K562 (cell line): ENCODE data around the gene SFXN5. TPM values are rescaled to one million over a fixed set of nuclear protein-coding genes. Genes with fewer than 3 reads are reported as not detected.
A peak's percentile ranks its signal among the peaks of the same experiment; 100 is the strongest.

Experiments used
- ATAC-seq: fragments of 200-7000 bp; cut with Tn5 transposase; 3 replicates; pipeline ENCODE4 v1.9.1; 2020; ENCODE audit warnings: moderate library complexity
- BruUV-seq: library from RNA; stranded (reverse); fragments of 400-500 nt; replicated peaks from 2 replicates; lab custom pipeline; 2021; lab: Mats Ljungman, UMichigan
- CTCF ChIA-PET: fragments of 300-600 bp; formaldehyde crosslinking; extraction: SDS; loops from one replicate; lab custom pipeline; 2021; ENCODE audit warnings: low intra/inter-chr PET ratio; lab: Yijun Ruan, JAX
- POLR2A ChIA-PET: fragments of 300-600, 350-650 bp; sonication (Branson Sonifier 250); formaldehyde crosslinking; extraction: SDS; loops from one replicate; lab custom pipeline; 2021; ENCODE audit warnings: antibody characterized with exemption, inconsistent platforms; lab: Yijun Ruan, JAX
- DNase-seq, 4 experiments: peaks; one replicate each; pipeline versions ENCODE4 v3.0.0 to v3.0.0-alpha.2; 2011 to 2018; ENCODE audit warnings: low spot score in 3 of 4, mixed read lengths in 3 of 4; ENCODE audit errors: extremely low read depth in 1 of 4
- FAIRE-seq: peaks from 2 replicates; lab custom pipeline; 2011; peaks lifted over from hg19 to GRCh38; lab: Jason Lieb, UNC
- H2AFZ ChIP-seq: 2 replicates; pipeline ENCODE4 v1.6.0; 2011; ENCODE audit warnings: low read depth, low read length, control low read depth, inconsistent platforms
- H3K27ac ChIP-seq: fragments of 200-600 bp; 3 replicates; pipeline ENCODE4 v1.8.0; 2011; ENCODE audit warnings: low read depth, mild to moderate bottlenecking, control low read depth, inconsistent platforms, low read length, moderate library complexity, mixed read lengths; ENCODE audit errors: extremely low read depth
- H3K27me3 ChIP-seq, 2 experiments: fragments of 300-600 bp in 1 of 2; 2 replicates in 1 of 2; 3 replicates in 1 of 2; pipeline versions ENCODE4 v1.6.0 to v1.8.0; 2011; ENCODE audit warnings: inconsistent platforms in 2 of 2, low read length in 2 of 2, mild to moderate bottlenecking in 1 of 2, mixed read lengths in 1 of 2, moderate library complexity in 1 of 2; ENCODE audit not compliant: control insufficient read depth in 2 of 2, insufficient read depth in 2 of 2
- H3K36me3 ChIP-seq: fragments of 300-600 bp; 3 replicates; pipeline ENCODE4 v1.8.0; 2011; ENCODE audit warnings: mild to moderate bottlenecking, low read length, inconsistent platforms; ENCODE audit not compliant: control insufficient read depth, insufficient read depth
- H3K4me1 ChIP-seq, 2 experiments: fragments of 200-600 bp in 1 of 2; replicated peaks in 1 of 2; 2 replicates in 1 of 2; 3 replicates in 1 of 2; pipeline versions ENCODE4 v1.5.1 to v1.8.0; 2011; ENCODE audit warnings: inconsistent platforms in 2 of 2, low read length in 2 of 2, mild to moderate bottlenecking in 1 of 2, mixed read lengths in 1 of 2, moderate library complexity in 1 of 2; ENCODE audit not compliant: control insufficient read depth in 2 of 2, insufficient read depth in 2 of 2
- H3K4me2 ChIP-seq: 2 replicates; pipeline ENCODE4 v1.6.1; 2011; ENCODE audit warnings: low read length, control low read depth, inconsistent platforms, mixed read lengths; ENCODE audit not compliant: insufficient read depth
- H3K4me3 ChIP-seq: fragments of 200-600 bp; sonication (generic), shearing (Covaris generic); 2 replicates; pipeline ENCODE4 v1.5.1; 2016; ENCODE audit warnings: control low read depth, inconsistent platforms
- H3K79me2 ChIP-seq: fragments of 200-600 bp; 3 replicates; pipeline ENCODE4 v1.8.0; 2011; ENCODE audit warnings: low read length, inconsistent platforms; ENCODE audit not compliant: control insufficient read depth, insufficient read depth
- H3K9ac ChIP-seq, 2 experiments: 2 replicates each; pipeline versions ENCODE4 v1.6.0 to v1.6.1; 2011; ENCODE audit warnings: low read depth in 2 of 2, low read length in 2 of 2, control low read depth in 1 of 2, inconsistent platforms in 1 of 2, mild to moderate bottlenecking in 1 of 2, mixed read lengths in 1 of 2; ENCODE audit not compliant: insufficient read depth in 1 of 2
- H3K9me1 ChIP-seq: one replicate; pipeline ENCODE4 v1.6.0; 2011; ENCODE audit warnings: inconsistent platforms, mild to moderate bottlenecking, low read length, moderate library complexity; ENCODE audit not compliant: control insufficient read depth, insufficient read depth
- H3K9me3 ChIP-seq: replicated peaks from 2 replicates; pipeline ENCODE4 v1.5.1; 2011; ENCODE audit warnings: low read depth, low read length, inconsistent platforms; ENCODE audit not compliant: control insufficient read depth, insufficient read depth
- H4K20me1 ChIP-seq: replicated peaks from 2 replicates; pipeline ENCODE4 v1.6.1; 2011; ENCODE audit warnings: low read length, inconsistent platforms, mixed read lengths; ENCODE audit not compliant: control insufficient read depth, insufficient read depth
- ASH1L ChIP-seq: fragments of 450-650 bp; IDR thresholded peaks from 2 replicates; pipeline ENCODE4 v1.6.1; 2018; ENCODE audit warnings: borderline replicate concordance, mild to moderate bottlenecking, low read depth; ENCODE audit not compliant: partially characterized antibody
- EGR1 ChIP-seq: fragments of 450-650 bp; conservative IDR thresholded peaks from 2 replicates; pipeline ENCODE4 v1.6.1; 2017; ENCODE audit warnings: mild to moderate bottlenecking
- HNRNPUL1 ChIP-seq: fragments of 200-400 bp; formaldehyde crosslinking; IDR thresholded peaks from 2 replicates; pipeline ENCODE4 v1.6.1; 2017; ENCODE audit warnings: low read length
- LARP7 ChIP-seq: fragments of 450-650 bp; IDR thresholded peaks from 2 replicates; pipeline ENCODE4 v1.6.1; 2016
- NCOR1 ChIP-seq: fragments of 450-650 bp; IDR thresholded peaks from 2 replicates; pipeline ENCODE4 v1.6.1; 2016; ENCODE audit warnings: mild to moderate bottlenecking, moderate library complexity
- PTRF ChIP-seq: fragments of 450-650 bp; IDR thresholded peaks from 2 replicates; pipeline ENCODE4 v1.6.1; 2016; ENCODE audit warnings: mild to moderate bottlenecking, missing genetic modification characterization, missing compliant biosample characterization
- PURB ChIP-seq: sonication (generic); formaldehyde crosslinking; IDR thresholded peaks from 2 replicates; pipeline ENCODE4 v1.9.0; 2021; ENCODE audit warnings: low read depth, mild to moderate bottlenecking, missing genetic modification reagents
- RBBP5 ChIP-seq: fragments of 200-600 bp; sonication (generic); IDR thresholded peaks from 2 replicates; pipeline ENCODE4 v1.6.1; 2012; ENCODE audit warnings: borderline replicate concordance, mild to moderate bottlenecking, low read length, control low read depth, inconsistent platforms; ENCODE audit not compliant: insufficient read depth, poor library complexity, severe bottlenecking
- RNF219 ChIP-seq: fragments of 250-450 bp; sonication (Bioruptor Pico); IDR thresholded peaks from 2 replicates; pipeline ENCODE4 v1.5.0; 2022; ENCODE audit warnings: mild to moderate bottlenecking
- SIX5 ChIP-seq, 2 experiments: IDR thresholded peaks; 2 replicates each; pipeline ENCODE4 v1.6.1; 2011; ENCODE audit warnings: low read length in 2 of 2, borderline replicate concordance in 1 of 2, low read depth in 1 of 2, mild to moderate bottlenecking in 1 of 2, moderate library complexity in 1 of 2; ENCODE audit not compliant: insufficient read depth in 1 of 2
- SMAD2 ChIP-seq: fragments of 150-350 bp; IDR thresholded peaks from 2 replicates; pipeline ENCODE4 v1.6.1; 2014; ENCODE audit warnings: low read depth, mild to moderate bottlenecking, low read length
- WGBS: fragments of 100-300 bp; shearing (Covaris generic); methylation state at CpG from one replicate; pipeline ENCODE4 v1.1.6; 2016; ENCODE audit warnings: low coverage, mixed read lengths; ENCODE audit not compliant: insufficient coverage; ENCODE audit errors: missing lambda C conversion rate; 5-methylcytosine and 5-hydroxymethylcytosine counted together
- in situ Hi-C: fragments of 300-500 bp; cut with MboI; formaldehyde crosslinking; loops from 4 replicates; pipeline ENCODE4 v1.15.0; 2018; ENCODE audit warnings: inconsistent platforms, mixed read lengths
- intact Hi-C: fragments of 100-400 bp; cut with micrococcal nuclease; formaldehyde crosslinking; loops from 2 replicates; pipeline ENCODE4 v1.14.2; 2022
- polyA plus RNA-seq, 8 experiments: library from polyadenylated mRNA; depleted of rRNA in 4 of 8; stranded (reverse) in 5 of 8; unstranded in 3 of 8; fragments of >200 nt; fragmentation: Nextera tagmentation in 2 of 8; fragmentation: Illumina TruSeq in 1 of 8; extraction: Ambion mirVana in 2 of 8; extraction: Trizol in 1 of 8; gene quantifications; 2 replicates each; pipeline versions ENCODE4 v1.2.1 to v1.2.3, GENCODE V29; 2011 to 2014; ENCODE audit warnings: inconsistent platforms in 1 of 8, missing spikeins in 1 of 8
- total RNA-seq, 7 experiments: library from RNA; depleted of rRNA in 6 of 7; stranded (reverse); fragments of >200 nt in 6 of 7; fragmentation: Illumina TruSeq in 2 of 7; extraction: Trizol in 2 of 7; gene quantifications; 2 replicates each; pipeline versions ENCODE4 v1.2.1 to v1.2.3, GENCODE V29; 2011 to 2021; ENCODE audit warnings: low replicate concordance in 1 of 7

SFXN5 gene
- total and polyA plus RNA-seq, 9 of the 15 experiments (the other 6 are each of a cell fraction or from before 2014, with no cell fraction given), result 8.3 to 22.6 (median 16.0) TPM

- TF ChIP-seq ASH1L, result no peak
- 0 out of 2 replicates have a peak, but pooled peaks have one; percentile 25 for TF ChIP-seq EGR1
- Histone ChIP-seq H3K79me2 (no peaks in the 10 kb centered on the region), H3K36me3 (no peaks in the 10 kb centered on the region), H3K27me3 (peaks cover 19 to 80% of the 10 kb centered on the region in 2 experiments), H3K9me1 (no peaks in the 10 kb centered on the region), H4K20me1 (peaks cover 22% of the 10 kb centered on the region), H2AFZ (no peak overlapping the region), H3K9me3 (no peaks in the 10 kb centered on the region), H3K4me1 (no peaks in the 10 kb centered on the region), H3K4me2 (no peak overlapping the region), H3K9ac (no peak overlapping the region), H3K4me3 (no peak overlapping the region), H3K27ac (no peak overlapping the region)
- ChIA-PET POLR2A (no interaction called here), CTCF (no interaction called here)
- in situ Hi-C loops, result no loop called here
- BruUV-seq, result no TSS peak
- DNase-seq (no peak), ATAC-seq (no peak), FAIRE-seq (no peak)
- WGBS, result 3% methylated on average over 14 of the region's 14 CpGs
- intact Hi-C loops, result no loop called here
Observed at GRCh38 chr2:72931280-72931910, 140.1 kb downstream of the SFXN5 start.

GRCh38 chr2:72929010-72929409 is 142.5 kb downstream of the SFXN5 start:
- intact Hi-C loops (no loop called here), in situ Hi-C loops (no loop called here)
- ChIA-PET CTCF (no interaction called here), POLR2A (no interaction called here)
- H3K79me2 ChIP-seq, result no peaks in the 10 kb centered on the region
- DNase-seq (no peak), FAIRE-seq (no peak), ATAC-seq (no peak)
- H3K4me1 ChIP-seq, result peaks cover 0 to 10% of the 10 kb centered on the region in 2 experiments; a peak in 1 of 5 replicates
- peaks cover 25% of the 10 kb centered on the region for H4K20me1 ChIP-seq
- H3K27me3 ChIP-seq, result peaks cover 39 to 84% of the 10 kb centered on the region in 2 experiments
- TF ChIP-seq SIX5 (IDR thresholded peaks at IDR 0.05; ENCODE audit: borderline replicate concordance in 1 of 2, insufficient read depth in 1 of 2, low read depth in 1 of 2, low read length in 2 of 2), result no peak
- TF ChIP-seq NCOR1, result no peak
- TF ChIP-seq LARP7, result no peak
- TF ChIP-seq RBBP5, result no peak
- no peak for TF ChIP-seq PTRF (tag)
- no peak for TF ChIP-seq HNRNPUL1
- no peak for TF ChIP-seq RNF219 (CRISPR knock-in tag)
- no peak for TF ChIP-seq SMAD2
- TF ChIP-seq PURB (CRISPR knock-in tag), result no peak
- no peak overlapping the region for H3K4me2 ChIP-seq
- H3K4me3 ChIP-seq, result no peak overlapping the region
- H3K9me1 ChIP-seq, result no peaks in the 10 kb centered on the region
- H3K27ac ChIP-seq, result no peak overlapping the region
- H3K9me3 ChIP-seq, result no peaks in the 10 kb centered on the region
- H3K36me3 ChIP-seq, result no peaks in the 10 kb centered on the region
- no peak overlapping the region for H2AFZ ChIP-seq
- H3K9ac ChIP-seq, result no peak overlapping the region
- 0% methylated on average over 1 of the region's 1 CpG for WGBS
- BruUV-seq, result no TSS peak
